ENCODE measurements around the gene CHL1. TPM values are rescaled to one million over a fixed set of nuclear protein-coding genes. Genes with fewer than 3 reads are reported as not detected.

CHL1 gene
- total RNA-seq, 1 experiment from 2014 or later: not detected

GRCh38 chr3:436053-436452 lies 239.5 kb downstream of the CHL1 start:
- Histone ChIP-seq H3K4me3 (ENCODE audit: low read depth, low read length) (no peak overlapping the region), H3K27me3 (replicated peaks; ENCODE audit: control insufficient read depth, insufficient read depth, low read length) (no peaks in the 10 kb centered on the region), H3K4me1 (no peaks in the 10 kb centered on the region), H3K9me3 (no peaks in the 10 kb centered on the region), H3K36me3 (ENCODE audit: control insufficient read depth, insufficient read depth, low read length) (no peaks in the 10 kb centered on the region)
- POLR2A ChIA-PET: no interaction called here
- DNase-seq: no peak
- Mint-ChIP-seq H3K27me3 (ENCODE audit: insufficient read depth, unreplicated experiment) (no peaks in the 10 kb centered on the region), H3K27ac (ENCODE audit: unreplicated experiment) (no peak overlapping the region), H3K9me3 (ENCODE audit: unreplicated experiment) (no peaks in the 10 kb centered on the region), H3K36me3 (ENCODE audit: insufficient read depth, unreplicated experiment) (no peaks in the 10 kb centered on the region), H3K4me3 (ENCODE audit: unreplicated experiment) (no peak overlapping the region), H3K4me1 (ENCODE audit: low read depth, unreplicated experiment) (no peaks in the 10 kb centered on the region)
- no peak for TF ChIP-seq CTCF (IDR thresholded peaks at IDR 0.05; ENCODE audit: insufficient read depth in 1 of 2, low read depth in 1 of 2, low read length in 1 of 2, severe bottlenecking in 1 of 2, unreplicated experiment in 1 of 2)
- no TSS peak for BruUV-seq (replicated peaks)
- intact Hi-C loops (cut with micrococcal nuclease; ENCODE audit: unreplicated experiment): no loop called here
- CTCF ChIA-PET: no interaction called here

- H3K4me3 Mint-ChIP-seq (ENCODE audit: unreplicated experiment): no peak overlapping the region
- BruUV-seq (replicated peaks): no TSS peak
- POLR2A ChIA-PET: no interaction called here
- H3K27ac Mint-ChIP-seq (ENCODE audit: unreplicated experiment): no peak overlapping the region
- no peaks in the 10 kb centered on the region for H3K9me3 Mint-ChIP-seq (ENCODE audit: unreplicated experiment)
- Histone ChIP-seq H3K27me3 (replicated peaks; ENCODE audit: control insufficient read depth, insufficient read depth, low read length) (no peaks in the 10 kb centered on the region), H3K9me3 (no peaks in the 10 kb centered on the region), H3K4me1 (no peaks in the 10 kb centered on the region), H3K4me3 (ENCODE audit: low read depth, low read length) (no peak overlapping the region), H3K36me3 (ENCODE audit: control insufficient read depth, insufficient read depth, low read length) (no peaks in the 10 kb centered on the region)
- intact Hi-C loops (cut with micrococcal nuclease; ENCODE audit: unreplicated experiment): no loop called here
- TF ChIP-seq CTCF (IDR thresholded peaks at IDR 0.05; ENCODE audit: insufficient read depth in 1 of 2, low read depth in 1 of 2, low read length in 1 of 2, severe bottlenecking in 1 of 2, unreplicated experiment in 1 of 2): no peak
- CTCF ChIA-PET: no interaction called here
- no peak for DNase-seq
- H3K36me3 Mint-ChIP-seq (ENCODE audit: insufficient read depth, unreplicated experiment): no peaks in the 10 kb centered on the region
- no peaks in the 10 kb centered on the region for H3K27me3 Mint-ChIP-seq (ENCODE audit: insufficient read depth, unreplicated experiment)
- H3K4me1 Mint-ChIP-seq (ENCODE audit: low read depth, unreplicated experiment): no peaks in the 10 kb centered on the region
Measured at GRCh38 chr3:440826-441225, 244.3 kb downstream of the CHL1 start.

- H3K36me3 ChIP-seq (ENCODE audit: control insufficient read depth, insufficient read depth, low read length): no peaks in the 10 kb centered on the region
- H3K9me3 Mint-ChIP-seq (ENCODE audit: unreplicated experiment): no peaks in the 10 kb centered on the region
- intact Hi-C loops (cut with micrococcal nuclease; ENCODE audit: unreplicated experiment): no loop called here
- no peaks in the 10 kb centered on the region for H3K9me3 ChIP-seq
- no peaks in the 10 kb centered on the region for H3K4me1 Mint-ChIP-seq (ENCODE audit: low read depth, unreplicated experiment)
- H3K4me3 Mint-ChIP-seq (ENCODE audit: unreplicated experiment): no peak overlapping the region
- no peak for TF ChIP-seq CTCF (IDR thresholded peaks at IDR 0.05; ENCODE audit: insufficient read depth in 1 of 2, low read depth in 1 of 2, low read length in 1 of 2, severe bottlenecking in 1 of 2, unreplicated experiment in 1 of 2)
- H3K27me3 Mint-ChIP-seq (ENCODE audit: insufficient read depth, unreplicated experiment): no peaks in the 10 kb centered on the region
- DNase-seq: no peak
- H3K36me3 Mint-ChIP-seq (ENCODE audit: insufficient read depth, unreplicated experiment): no peaks in the 10 kb centered on the region
- CTCF ChIA-PET: no interaction called here
- no peak overlapping the region for H3K4me3 ChIP-seq (ENCODE audit: low read depth, low read length)
- H3K27ac Mint-ChIP-seq (ENCODE audit: unreplicated experiment): no peak overlapping the region
- no TSS peak for BruUV-seq (replicated peaks)
- H3K4me1 ChIP-seq: no peaks in the 10 kb centered on the region
- H3K27me3 ChIP-seq (replicated peaks; ENCODE audit: control insufficient read depth, insufficient read depth, low read length): no peaks in the 10 kb centered on the region
- POLR2A ChIA-PET: no interaction called here
Measured at GRCh38 chr3:445960-446359, 249.4 kb downstream of the CHL1 start.
